Peyer's patch (tissue), 4 donors: ENCODE data around the gene KIF4B.
"Not testable (repeated sequence)": the region's sequence is repeated elsewhere in the genome, so short reads cannot be mapped to it uniquely, and the experiment has no call there.

Source experiments
- POLR2A ChIP-seq, 2 donors: fragments of 450-650 bp; IDR thresholded peaks; one replicate each; pipeline ENCODE4 v1.5.1; 2017; ENCODE audit warnings: antibody characterized with exemption in 2 of 2, mild to moderate bottlenecking in 2 of 2, moderate library complexity in 2 of 2
- TF ChIP-seq, protein P1 (sequence below), 6 experiments: fragments of 450-650 bp in 4 of 6; fragments of 200-600 bp in 2 of 6; sonication (generic) in 1 of 6; IDR thresholded peaks; one replicate each; pipeline ENCODE4 v1.5.1; 2017 to 2019; ENCODE audit warnings: antibody characterized with exemption in 6 of 6, mild to moderate bottlenecking in 3 of 6, moderate library complexity in 1 of 6

GRCh38 chr5:154976082-154976481 lies 37.5 kb upstream of the KIF4B start:
- TF ChIP-seq POLR2A (IDR thresholded peaks at IDR 0.05), result not testable (repeated sequence)
- TF ChIP-seq, protein P1, sequence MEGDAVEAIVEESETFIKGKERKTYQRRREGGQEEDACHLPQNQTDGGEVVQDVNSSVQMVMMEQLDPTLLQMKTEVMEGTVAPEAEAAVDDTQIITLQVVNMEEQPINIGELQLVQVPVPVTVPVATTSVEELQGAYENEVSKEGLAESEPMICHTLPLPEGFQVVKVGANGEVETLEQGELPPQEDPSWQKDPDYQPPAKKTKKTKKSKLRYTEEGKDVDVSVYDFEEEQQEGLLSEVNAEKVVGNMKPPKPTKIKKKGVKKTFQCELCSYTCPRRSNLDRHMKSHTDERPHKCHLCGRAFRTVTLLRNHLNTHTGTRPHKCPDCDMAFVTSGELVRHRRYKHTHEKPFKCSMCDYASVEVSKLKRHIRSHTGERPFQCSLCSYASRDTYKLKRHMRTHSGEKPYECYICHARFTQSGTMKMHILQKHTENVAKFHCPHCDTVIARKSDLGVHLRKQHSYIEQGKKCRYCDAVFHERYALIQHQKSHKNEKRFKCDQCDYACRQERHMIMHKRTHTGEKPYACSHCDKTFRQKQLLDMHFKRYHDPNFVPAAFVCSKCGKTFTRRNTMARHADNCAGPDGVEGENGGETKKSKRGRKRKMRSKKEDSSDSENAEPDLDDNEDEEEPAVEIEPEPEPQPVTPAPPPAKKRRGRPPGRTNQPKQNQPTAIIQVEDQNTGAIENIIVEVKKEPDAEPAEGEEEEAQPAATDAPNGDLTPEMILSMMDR (IDR thresholded peaks at IDR 0.05), result not testable (repeated sequence)
